ENCODE data around the gene TRPM7. TPM values are rescaled to one million over a fixed set of nuclear protein-coding genes. Genes with fewer than 3 reads are reported as not detected.
A peak's percentile ranks its signal among the peaks of the same experiment; 100 is the strongest.
"Not testable (repeated sequence)": the region's sequence is repeated elsewhere in the genome, so short reads cannot be mapped to it uniquely, and the experiment has no call there.

TRPM7 gene
- total and polyA plus RNA-seq, 12 donors = 6.7 to 42.4 (median 28.1) TPM

GRCh38 chr15:50590288-50590687, 96.3 kb downstream of the TRPM7 start:
- ATAC-seq (no peak), DNase-seq (no peak)
- Histone ChIP-seq H3K27ac (no peak overlapping the region), H3K36me3 (peaks cover 0 to 100% (median 82%) of the 10 kb centered on the region in 9 donors), H3K4me1 (no peaks in the 10 kb centered on the region), H3K4me3 (no peak overlapping the region), H3K9me3 (no peaks in the 10 kb centered on the region), H3K27me3 (no peaks in the 10 kb centered on the region)
- no peak for TF ChIP-seq CTCF (IDR thresholded peaks at IDR 0.05)
- intact Hi-C loops (cut with DNase I) = loop anchor here in 2 of 10 donors (5.0 to 10.0 kb wide), 2 partner anchors 37 to 55 kb away; no protein-coding TSS in a partner anchor
- WGBS, 2 donors = 86 to 87% methylated on average over 1 of the region's 1 CpG

GRCh38 chr15:50577492-50577891, 109.1 kb downstream of the TRPM7 start:
- no peak overlapping the region for H3K27ac ChIP-seq
- no peaks in the 10 kb centered on the region for H3K9me3 ChIP-seq
- no peak for TF ChIP-seq CTCF (IDR thresholded peaks at IDR 0.05)
- 91 to 97% methylated on average over 2 of the region's 2 CpGs for WGBS, 2 donors
- intact Hi-C loops (cut with DNase I) = loop anchor here in 1 of 10 donors (10.0 kb wide), 1 partner anchor 47 kb away; no protein-coding TSS in a partner anchor
- peaks cover 0 to 100% (median 52%) of the 10 kb centered on the region in 9 donors for H3K36me3 ChIP-seq
- ATAC-seq (no peak), DNase-seq (no peak)
- H3K4me1 ChIP-seq = peaks cover 0 to 17% (median 0%) of the 10 kb centered on the region in 9 donors
- H3K27me3 ChIP-seq = no peaks in the 10 kb centered on the region
- H3K4me3 ChIP-seq = no peak overlapping the region

GRCh38 chr15:50576166-50576565, 110.4 kb downstream of the TRPM7 start:
- intact Hi-C loops (cut with DNase I) = loop anchor here in 1 of 10 donors (10.0 kb wide), 1 partner anchor 49 kb away; no protein-coding TSS in a partner anchor
- 95 to 97% methylated on average over 1 of the region's 1 CpG for WGBS, 2 donors
- Histone ChIP-seq H3K4me1 (peaks cover 0 to 17% (median 0%) of the 10 kb centered on the region in 9 donors), H3K36me3 (peaks cover 0 to 100% (median 52%) of the 10 kb centered on the region in 9 donors), H3K27me3 (no peaks in the 10 kb centered on the region), H3K9me3 (no peaks in the 10 kb centered on the region), H3K27ac (no peak overlapping the region), H3K4me3 (no peak overlapping the region)
- ATAC-seq (no peak), DNase-seq (no peak)
- no peak for TF ChIP-seq CTCF (IDR thresholded peaks at IDR 0.05)

- not testable (repeated sequence) for ATAC-seq, H3K4me3 ChIP-seq, H3K27me3 ChIP-seq, DNase-seq, H3K9me3 ChIP-seq
- H3K4me1 ChIP-seq = peaks cover 0 to 17% (median 0%) of the 10 kb centered on the region in 9 donors
- 95% methylated on average over 5 of the region's 5 CpGs for WGBS, 2 donors
- intact Hi-C loops (cut with DNase I) = loop anchor here in 2 of 10 donors (5.0 to 10.0 kb wide), 3 partner anchors 33 to 72 kb away; no protein-coding TSS in a partner anchor
- H3K27ac ChIP-seq = peak overlapping the region in 1 of 10 donors; percentile 43
- H3K36me3 ChIP-seq = peaks cover 0 to 100% (median 61%) of the 10 kb centered on the region in 9 donors
These were observed 112.8 kb downstream of the TRPM7 start for GRCh38 chr15:50573842-50574241.

GRCh38 chr15:50563756-50564155, 122.8 kb downstream of the TRPM7 start:
- no peak overlapping the region for H3K27ac ChIP-seq
- intact Hi-C loops (cut with DNase I) = no loop called here
- WGBS, 2 donors = 94 to 98% methylated on average over 4 of the region's 4 CpGs
- ATAC-seq = no peak
- DNase-seq = no peak
- no peak overlapping the region for H3K4me3 ChIP-seq
- H3K27me3 ChIP-seq = no peaks in the 10 kb centered on the region
- H3K36me3 ChIP-seq = peaks cover 0 to 100% (median 42%) of the 10 kb centered on the region in 9 donors
- no peaks in the 10 kb centered on the region for H3K4me1 ChIP-seq
- H3K9me3 ChIP-seq = no peaks in the 10 kb centered on the region
- no peak for TF ChIP-seq CTCF (IDR thresholded peaks at IDR 0.05)

All from heart right ventricle (tissue), 16 donors.